Panc1 (cell line): ENCODE measurements around the gene KRTAP6-2. TPM values are rescaled to one million over a fixed set of nuclear protein-coding genes. Genes with fewer than 3 reads are reported as not detected.

Source experiments
- ATAC-seq: fragments of 200-7000 bp; cut with Tn5 transposase; 2 replicates; pipeline ENCODE4 v1.9.1; 2020; ENCODE audit warnings: mild to moderate bottlenecking, moderate library complexity
- BruUV-seq: library from RNA; stranded (reverse); fragments of 400-500 nt; replicated peaks from 2 replicates; lab custom pipeline; 2021; lab: Mats Ljungman, UMichigan
- CTCF ChIA-PET: fragments of 300-600 bp; sonication (Branson Sonifier 250); formaldehyde crosslinking; loops from one replicate; lab custom pipeline; 2022; ENCODE audit warnings: antibody characterized with exemption; lab: Charles Lee
- POLR2A ChIA-PET: fragments of 300-600 bp; sonication (Branson Sonifier 250); formaldehyde crosslinking; loops from one replicate; lab custom pipeline; 2022; ENCODE audit warnings: antibody characterized with exemption; lab: Charles Lee
- DNase-seq: peaks from one replicate; pipeline ENCODE4 v3.0.0-alpha.2; 2010; ENCODE audit warnings: low read depth, low spot score
- H3K27ac ChIP-seq: 2 replicates; pipeline ENCODE4 v1.5.1; 2011; ENCODE audit warnings: mild to moderate bottlenecking, low read length, inconsistent platforms
- H3K27me3 ChIP-seq: fragments of 200-500 bp; sonication (Bioruptor generic); 2 replicates; pipeline ENCODE4 v1.6.0; 2014; ENCODE audit warnings: low read length, inconsistent platforms; ENCODE audit not compliant: control insufficient read depth, insufficient read depth
- H3K36me3 ChIP-seq: fragments of 200-500 bp; sonication (Bioruptor generic); 2 replicates; pipeline ENCODE4 v1.5.1; 2014; ENCODE audit warnings: inconsistent platforms, mild to moderate bottlenecking, low read length, moderate library complexity; ENCODE audit not compliant: control insufficient read depth, insufficient read depth
- H3K4me1 ChIP-seq: 2 replicates; pipeline ENCODE4 v1.5.1; 2011; ENCODE audit warnings: inconsistent platforms, mild to moderate bottlenecking, low read length, moderate library complexity; ENCODE audit not compliant: control insufficient read depth, insufficient read depth
- H3K4me3 ChIP-seq, 2 experiments: 2 replicates each; pipeline ENCODE4 v1.5.1; 2011 to 2012; ENCODE audit warnings: low read depth in 2 of 2, low read length in 2 of 2, mild to moderate bottlenecking in 2 of 2, inconsistent platforms in 1 of 2, moderate library complexity in 1 of 2
- H3K9me3 ChIP-seq: fragments of 200-500 bp; sonication (Bioruptor generic); 2 replicates; pipeline ENCODE4 v1.5.1; 2014; ENCODE audit warnings: low read depth, mild to moderate bottlenecking, inconsistent platforms, low read length, moderate library complexity; ENCODE audit not compliant: control insufficient read depth, insufficient read depth
- CTCF ChIP-seq: fragments of 450-650 bp; IDR thresholded peaks from 2 replicates; pipeline ENCODE4 v1.5.1; 2017; ENCODE audit warnings: mild to moderate bottlenecking
- POLR2AphosphoS5 ChIP-seq: IDR thresholded peaks from 2 replicates; pipeline ENCODE4 v1.6.1; 2012; ENCODE audit warnings: mild to moderate bottlenecking, low read depth, low read length, moderate library complexity
- REST ChIP-seq, 2 experiments: IDR thresholded peaks; 2 replicates each; pipeline ENCODE4 v1.6.1; 2011 to 2012; ENCODE audit warnings: low read depth in 2 of 2, control low read depth in 1 of 2, low read length in 1 of 2, mild to moderate bottlenecking in 1 of 2, moderate library complexity in 1 of 2; ENCODE audit not compliant: insufficient read depth in 1 of 2
- SIN3A ChIP-seq: IDR thresholded peaks from 2 replicates; pipeline ENCODE4 v1.6.1; 2012; ENCODE audit warnings: low read depth, mild to moderate bottlenecking, low read length, moderate library complexity, borderline replicate concordance; ENCODE audit not compliant: insufficient read depth
- TCF7L2 ChIP-seq: IDR thresholded peaks from 2 replicates; pipeline ENCODE4 v1.6.1; 2011; ENCODE audit warnings: mild to moderate bottlenecking, low read depth, low read length, inconsistent platforms
- in situ Hi-C: cut with HindIII; loops from 2 replicates; pipeline ENCODE4 v1.10.0; 2016; ENCODE audit warnings: low sequenced_read_pairs, low pct_unique_long_range_greater_than_20kb
- intact Hi-C: fragments of 100-400 bp; cut with micrococcal nuclease; formaldehyde crosslinking; loops from one replicate; pipeline ENCODE4 v1.10.0; 2022; ENCODE audit not compliant: unreplicated experiment
- total RNA-seq: library from RNA; stranded (reverse); gene quantifications from one replicate; pipeline ENCODE4 v1.2.1, GENCODE V29; 2021; ENCODE audit not compliant: unreplicated experiment

The KRTAP6-2 gene
- total RNA-seq, 1 experiment from 2014 or later, result not detected

DNA sequence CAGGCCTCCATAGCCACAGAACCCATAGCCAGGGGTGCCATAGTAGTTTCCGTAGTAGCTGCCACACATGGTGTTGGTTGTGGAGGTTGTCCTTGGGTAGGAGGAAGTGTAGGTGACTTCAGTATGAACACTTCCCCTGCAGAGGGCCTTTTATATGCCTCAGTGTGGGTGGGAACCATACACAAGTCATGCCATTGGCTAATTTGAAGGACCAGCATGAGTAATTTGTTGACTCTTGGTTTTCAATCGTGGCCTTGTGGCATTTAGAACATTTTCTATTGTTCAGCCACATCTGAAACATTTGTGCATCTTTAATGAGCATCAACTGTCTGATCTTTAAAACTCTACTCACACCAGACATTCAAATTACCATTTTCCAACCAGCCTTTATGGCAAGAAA is 15.1 kb upstream of the KRTAP6-2 start, which contains the start of gene KRTAP6-1:
Gene KRTAP6-1, minus strand, starts transcription at position 95 of the 400 bp plus-strand sequence. Its CDS starts 26 bp downstream, at position 69.
- ATAC-seq (no peak), DNase-seq (no peak)
- H3K9me3 ChIP-seq, result no peaks in the 10 kb centered on the region
- in situ Hi-C loops (no loop called here), intact Hi-C loops (no loop called here)
- ChIA-PET CTCF (no interaction called here), POLR2A (no interaction called here)
- H3K4me1 ChIP-seq, result no peaks in the 10 kb centered on the region
- BruUV-seq, result no TSS peak
- H3K27ac ChIP-seq, result no peak within 1 kb of the TSS
- TF ChIP-seq TCF7L2 (no peak), SIN3A (no peak), REST (IDR thresholded peaks at IDR 0.05; ENCODE audit: insufficient read depth in 1 of 2, low read depth in 2 of 2, low read length in 1 of 2) (no peak), CTCF (no peak), POLR2AphosphoS5 (no peak)
- no peak within 1 kb of the TSS for H3K4me3 ChIP-seq
- no peaks in the 10 kb centered on the region for H3K36me3 ChIP-seq
- no peaks in the 10 kb centered on the region for H3K27me3 ChIP-seq

DNA sequence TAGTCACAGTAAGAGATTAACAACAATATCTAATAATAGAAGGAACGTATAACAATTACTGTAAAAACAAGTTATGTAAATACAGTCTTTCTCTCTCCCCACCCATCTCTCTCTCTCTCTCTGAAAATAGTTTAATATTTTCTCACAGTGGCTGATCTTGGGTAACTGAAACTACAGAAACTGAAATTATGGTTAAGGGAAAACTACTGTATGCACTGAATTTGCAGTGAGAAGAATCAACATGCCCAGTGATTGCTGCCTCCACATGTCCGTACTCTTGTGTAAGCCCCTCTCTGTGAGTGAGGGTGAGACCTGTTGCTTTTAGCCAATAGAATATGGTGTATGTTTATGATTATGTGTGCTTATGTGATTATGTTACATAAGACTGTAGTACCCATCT is 13.4 kb upstream of the KRTAP6-2 start:
- Histone ChIP-seq H3K27me3 (no peaks in the 10 kb centered on the region), H3K4me1 (no peaks in the 10 kb centered on the region), H3K36me3 (no peaks in the 10 kb centered on the region), H3K9me3 (no peaks in the 10 kb centered on the region), H3K4me3 (no peak overlapping the region), H3K27ac (no peak overlapping the region)
- CTCF ChIA-PET, result no interaction called here
- intact Hi-C loops, result no loop called here
- TF ChIP-seq SIN3A, result no peak
- no peak for TF ChIP-seq TCF7L2
- TF ChIP-seq CTCF, result no peak
- TF ChIP-seq POLR2AphosphoS5, result no peak
- TF ChIP-seq REST (IDR thresholded peaks at IDR 0.05; ENCODE audit: insufficient read depth in 1 of 2, low read depth in 2 of 2, low read length in 1 of 2), result no peak
- POLR2A ChIA-PET, result no interaction called here
- DNase-seq (no peak), ATAC-seq (no peak)
- BruUV-seq, result no TSS peak
- in situ Hi-C loops, result no loop called here
